Heart left ventricle (tissue), 16 donors: Measurements from ENCODE around the gene SEMA6A. TPM values are rescaled to one million over a fixed set of nuclear protein-coding genes. Genes with fewer than 3 reads are reported as not detected.

Experiments used
- ATAC-seq, 4 donors: fragments of 200-7000 bp; cut with Tn5 transposase; one replicate each; pipeline ENCODE4 v1.9.1; 2020 to 2022; ENCODE audit warnings: moderate library complexity in 4 of 4, mild to moderate bottlenecking in 3 of 4, moderate number of reproducible peaks in 1 of 4
- DNase-seq, 5 donors: peaks; one replicate each; pipeline ENCODE4 v3.0.0-alpha.2; 2020
- H3K27ac ChIP-seq, 12 donors: fragments of 200-600 bp; sonication (generic) in 4 of 12; one replicate each; pipeline versions ENCODE4 v1.5.0 to v1.8.0; 2016 to 2022; ENCODE audit warnings: mild to moderate bottlenecking in 2 of 12
- H3K27me3 ChIP-seq, 9 donors: fragments of 200-600 bp; sonication (generic) in 2 of 9; one replicate each; pipeline versions ENCODE4 v1.5.1 to v1.8.0; 2016 to 2022; ENCODE audit warnings: mild to moderate bottlenecking in 3 of 9
- H3K36me3 ChIP-seq, 9 donors: fragments of 200-600 bp; sonication (generic) in 2 of 9; one replicate each; pipeline versions ENCODE4 v1.5.0 to v1.8.0; 2018 to 2022; ENCODE audit warnings: mild to moderate bottlenecking in 2 of 9
- H3K4me1 ChIP-seq, 12 donors: fragments of 200-600 bp; sonication (generic) in 4 of 12; one replicate each; pipeline versions ENCODE4 v1.5.0 to v1.8.0; 2016 to 2022; ENCODE audit warnings: mild to moderate bottlenecking in 3 of 12
- H3K4me3 ChIP-seq, 12 donors: fragments of 200-600 bp; sonication (generic) in 4 of 12; one replicate each; pipeline versions ENCODE4 v1.5.0 to v1.8.0; 2017 to 2022; ENCODE audit warnings: mild to moderate bottlenecking in 9 of 12, moderate library complexity in 4 of 12
- H3K9me3 ChIP-seq, 12 donors: fragments of 200-600 bp; sonication (generic) in 4 of 12; one replicate each; pipeline versions ENCODE4 v1.5.0 to v1.8.0; 2016 to 2022; ENCODE audit warnings: mild to moderate bottlenecking in 1 of 12
- POLR2A ChIP-seq, 2 donors: fragments of 450-650 bp; IDR thresholded peaks; one replicate each; pipeline ENCODE4 v1.6.1; 2017; ENCODE audit warnings: antibody characterized with exemption in 2 of 2, mild to moderate bottlenecking in 2 of 2, moderate library complexity in 2 of 2
- WGBS, 4 donors: extraction: QIAGEN DNeasy Blood & Tissue Kit in 2 of 4; methylation state at CpG; one replicate each; pipeline versions ENCODE4 v1.1.5 to v1.1.7; 2013 to 2018; 5-methylcytosine and 5-hydroxymethylcytosine counted together
- intact Hi-C, 10 donors: fragments of 100-400 bp; cut with DNase I; formaldehyde crosslinking; loops; one replicate each; pipeline versions ENCODE4 v1.11.1 to v1.14.2; 2022
- polyA plus RNA-seq, 2 donors: library from polyadenylated mRNA; stranded (reverse); fragments of 200-250 nt; gene quantifications; one replicate each; pipeline ENCODE4 v1.2.3, GENCODE V29; 2013
- total RNA-seq, 9 donors: library from RNA; depleted of rRNA in 2 of 9; stranded (reverse); fragments of >200 nt in 2 of 9; fragmentation: NEBNext Ultra II Directional in 3 of 9; extraction: Animal tissue kit (Norgen Biotek cat#: 25700) in 3 of 9; gene quantifications; one replicate each; pipeline versions ENCODE4 v1.1.0 to v1.2.4, GENCODE V29; 2016 to 2023
- TF ChIP-seq, protein P1 (sequence below), 12 donors: fragments of 200-600 bp; sonication (generic) in 4 of 12; IDR thresholded peaks; one replicate each; pipeline versions ENCODE4 v1.5.0 to v1.8.0; 2018 to 2022; ENCODE audit warnings: antibody characterized with exemption in 12 of 12, mild to moderate bottlenecking in 5 of 12
- donor health status: ischemic (EF 13 %, LVEDD 7.1; RV severe dilation, severe dysfunction).
- donor health status: healthy with polysubstance abuse.
- donor health status: DM: no; HTN: yes; CAD: no.
- donor health status: DM: no; HTN: no; CAD: no.
- donor health status: ischemic (EF 25% LVEDD 6.9; RV normal size, moderate dysfunction).
- donor health status: ischemic (EF 25% LVEDD 5.7; RV mildly dilated, moderate dysfunction).
- donor health status: healthy.
- donor health status: DM: yes; HTN: yes; CAD: no.
- donor health status: ischemic (EF 35%, LVEDD 5.7; RV mildly dilated, moderate dysfunction).
- donor health status: nonischemic (EF 11% LVEDD 7.7; RV severe dilation, severe dysfunction).
- donor health status: DM: yes; HTN: yes; CAD: no.
- donor health status: PGD.
- donor health status: ischemic (EF 29% LVEDD 5.4; RV normal size, mild dysfunction).
- donor health status: nonischemic (EF 23%, LVEDD 6.1; RV moderate dilation, normal function).

Gene SEMA6A
- total and polyA plus RNA-seq, 11 donors: 2.2 to 12.7 (median 6.3) TPM

DNA sequence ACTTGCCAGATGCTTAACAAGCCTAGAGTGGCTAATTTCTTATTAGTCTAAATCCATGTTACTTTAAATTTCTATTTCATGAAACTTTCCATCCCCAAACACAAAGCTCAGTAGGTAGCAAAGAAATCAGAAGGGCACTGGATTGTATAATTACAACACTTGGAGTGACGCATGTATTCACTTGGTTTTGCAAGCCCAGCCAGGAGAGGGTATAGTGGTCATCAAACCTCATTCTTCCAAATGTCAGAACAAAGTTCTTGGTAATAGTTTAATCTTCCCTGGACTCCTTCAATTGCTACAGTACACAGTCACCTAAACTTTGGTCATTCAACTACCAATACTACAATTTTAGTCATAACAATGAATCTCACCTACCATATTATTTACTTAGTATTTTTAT is 112.1 kb downstream of the SEMA6A start:
- Histone ChIP-seq H3K9me3 (no peaks in the 10 kb centered on the region), H3K27ac (no peak overlapping the region), H3K27me3 (no peaks in the 10 kb centered on the region), H3K4me1 (peaks cover 0 to 5% (median 0%) of the 10 kb centered on the region in 12 donors), H3K4me3 (no peak overlapping the region), H3K36me3 (peaks cover 0 to 12% (median 3%) of the 10 kb centered on the region in 9 donors)
- intact Hi-C loops: no loop called here
- ATAC-seq (no peak), DNase-seq (no peak)
- WGBS, 4 donors: 97 to 100% (median 99%) methylated on average over 1 of the region's 1 CpG
- TF ChIP-seq, protein P1, sequence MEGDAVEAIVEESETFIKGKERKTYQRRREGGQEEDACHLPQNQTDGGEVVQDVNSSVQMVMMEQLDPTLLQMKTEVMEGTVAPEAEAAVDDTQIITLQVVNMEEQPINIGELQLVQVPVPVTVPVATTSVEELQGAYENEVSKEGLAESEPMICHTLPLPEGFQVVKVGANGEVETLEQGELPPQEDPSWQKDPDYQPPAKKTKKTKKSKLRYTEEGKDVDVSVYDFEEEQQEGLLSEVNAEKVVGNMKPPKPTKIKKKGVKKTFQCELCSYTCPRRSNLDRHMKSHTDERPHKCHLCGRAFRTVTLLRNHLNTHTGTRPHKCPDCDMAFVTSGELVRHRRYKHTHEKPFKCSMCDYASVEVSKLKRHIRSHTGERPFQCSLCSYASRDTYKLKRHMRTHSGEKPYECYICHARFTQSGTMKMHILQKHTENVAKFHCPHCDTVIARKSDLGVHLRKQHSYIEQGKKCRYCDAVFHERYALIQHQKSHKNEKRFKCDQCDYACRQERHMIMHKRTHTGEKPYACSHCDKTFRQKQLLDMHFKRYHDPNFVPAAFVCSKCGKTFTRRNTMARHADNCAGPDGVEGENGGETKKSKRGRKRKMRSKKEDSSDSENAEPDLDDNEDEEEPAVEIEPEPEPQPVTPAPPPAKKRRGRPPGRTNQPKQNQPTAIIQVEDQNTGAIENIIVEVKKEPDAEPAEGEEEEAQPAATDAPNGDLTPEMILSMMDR (IDR thresholded peaks at IDR 0.05): no peak
- no peak for TF ChIP-seq POLR2A (IDR thresholded peaks at IDR 0.05)

DNA sequence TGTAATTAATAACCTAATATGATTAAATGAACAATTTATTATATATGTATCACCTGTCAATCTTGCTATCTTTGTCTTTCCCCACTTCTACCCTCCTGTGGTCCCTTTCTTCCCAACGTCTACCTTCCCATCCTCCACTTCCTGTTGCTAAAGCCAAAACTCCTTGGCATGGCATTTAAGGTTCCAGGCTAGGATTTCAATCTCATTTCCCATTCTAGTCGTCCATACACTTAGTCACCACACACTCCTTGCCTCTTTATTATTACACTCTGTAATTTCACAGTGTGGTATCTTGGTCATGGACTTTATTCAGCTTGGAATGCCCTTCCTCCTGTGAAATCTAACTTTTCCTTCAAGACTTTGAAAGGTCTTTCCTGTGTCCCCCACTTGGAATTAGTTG is 115.3 kb downstream of the SEMA6A start:
- ATAC-seq: no peak
- Histone ChIP-seq H3K9me3 (no peaks in the 10 kb centered on the region), H3K27ac (no peak overlapping the region), H3K4me3 (no peak overlapping the region), H3K36me3 (peaks cover 0 to 4% (median 0%) of the 10 kb centered on the region in 9 donors), H3K4me1 (peaks cover 0 to 16% (median 11%) of the 10 kb centered on the region in 12 donors), H3K27me3 (no peaks in the 10 kb centered on the region)
- WGBS, 4 donors: 40 to 58% (median 43%) methylated on average over 2 of the region's 2 CpGs
- no peak for DNase-seq
- TF ChIP-seq POLR2A (IDR thresholded peaks at IDR 0.05): no peak
- TF ChIP-seq, protein P1 (IDR thresholded peaks at IDR 0.05): no peak
- intact Hi-C loops: no loop called here

DNA sequence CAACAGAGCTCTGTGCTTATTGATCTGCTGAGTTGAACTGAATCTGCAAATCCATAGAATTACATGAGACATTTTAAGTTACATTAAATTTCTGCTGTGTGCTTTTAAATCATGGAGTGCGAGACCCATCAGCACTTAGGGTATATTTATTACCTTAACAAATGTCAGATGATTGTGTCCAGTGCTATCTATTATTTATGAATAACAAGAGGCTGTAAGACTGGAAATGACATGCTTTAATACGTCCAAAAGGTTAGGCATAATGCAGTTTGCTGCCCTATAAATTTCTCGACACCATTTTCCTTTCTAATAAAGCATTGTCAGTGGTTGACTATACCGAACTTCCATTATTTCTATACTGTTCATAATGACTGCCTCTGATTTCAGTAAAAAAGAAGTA is 117.6 kb downstream of the SEMA6A start:
- DNase-seq (no peak), ATAC-seq (no peak)
- Histone ChIP-seq H3K4me1 (peaks cover 0 to 29% (median 15%) of the 10 kb centered on the region in 12 donors), H3K27me3 (no peaks in the 10 kb centered on the region), H3K36me3 (peaks cover 0 to 4% (median 0%) of the 10 kb centered on the region in 9 donors), H3K27ac (no peak overlapping the region), H3K9me3 (no peaks in the 10 kb centered on the region), H3K4me3 (no peak overlapping the region)
- intact Hi-C loops: no loop called here
- TF ChIP-seq, protein P1 (IDR thresholded peaks at IDR 0.05): no peak
- TF ChIP-seq POLR2A (IDR thresholded peaks at IDR 0.05): no peak
- WGBS, 4 donors: 97 to 99% (median 98%) methylated on average over 4 of the region's 4 CpGs

DNA sequence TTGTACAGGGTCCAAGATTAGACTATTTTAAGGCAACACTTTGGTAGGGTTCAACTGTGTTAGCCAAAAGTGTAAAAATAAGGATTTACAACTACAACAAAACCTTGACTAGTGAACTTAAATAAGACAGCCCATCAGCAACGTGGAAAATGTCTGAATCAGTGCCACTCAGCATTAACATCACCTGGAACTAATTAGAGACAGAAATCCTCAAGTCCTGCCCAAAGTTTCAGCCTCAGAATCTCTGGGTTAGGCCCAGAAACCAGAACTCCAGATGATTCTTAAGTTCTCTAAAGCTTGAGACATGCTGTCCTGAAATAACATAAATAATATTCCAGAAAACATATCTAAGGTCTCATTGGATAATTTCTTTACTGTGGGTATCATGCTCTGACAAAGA is 118.6 kb downstream of the SEMA6A start:
- Histone ChIP-seq H3K4me3 (no peak overlapping the region), H3K9me3 (no peaks in the 10 kb centered on the region), H3K27ac (no peak overlapping the region), H3K27me3 (no peaks in the 10 kb centered on the region), H3K4me1 (peaks cover 0 to 31% (median 15%) of the 10 kb centered on the region in 12 donors), H3K36me3 (peaks cover 0 to 5% (median 0%) of the 10 kb centered on the region in 9 donors)
- WGBS, 4 donors: 68 to 85% (median 79%) methylated on average over 1 of the region's 1 CpG
- intact Hi-C loops: no loop called here
- ATAC-seq (no peak), DNase-seq (no peak)
- TF ChIP-seq, protein P1 (IDR thresholded peaks at IDR 0.05): no peak
- no peak for TF ChIP-seq POLR2A (IDR thresholded peaks at IDR 0.05)
